ENCODE measurements around the gene ADAP1. TPM values are rescaled to one million over a fixed set of nuclear protein-coding genes. Genes with fewer than 3 reads are reported as not detected.

The ADAP1 gene
- total and polyA plus RNA-seq, 7 donors: 11.4 to 157 (median 72.6) TPM

- H3K4me1 ChIP-seq: peaks cover 0 to 16% (median 10%) of the 10 kb centered on the region in 4 donors
- peaks cover 0 to 5% (median 0%) of the 10 kb centered on the region in 4 donors for H3K36me3 ChIP-seq
- H3K27ac ChIP-seq: no peak overlapping the region
- TF ChIP-seq POLR2AphosphoS5 (IDR thresholded peaks at IDR 0.05): no peak
- TF ChIP-seq POLR2A (IDR thresholded peaks at IDR 0.05): no peak
- no peak for TF ChIP-seq CTCF (IDR thresholded peaks at IDR 0.05)
- no peak for TF ChIP-seq EP300 (IDR thresholded peaks at IDR 0.05)
- H3K4me3 ChIP-seq: no peak overlapping the region
- H3K27me3 ChIP-seq: no peaks in the 10 kb centered on the region
- 83 to 94% methylated on average over 9 of the region's 9 CpGs for WGBS, 2 donors
- H3K9me3 ChIP-seq: no peaks in the 10 kb centered on the region
- peak; percentile 48 for DNase-seq
- intact Hi-C loops (cut with DNase I): loop anchor here (5.0 kb wide), 1 partner anchor 34 kb away; the partner anchor contains the start of gene ADAP1
These were observed 36.4 kb downstream of the ADAP1 start for GRCh38 chr7:918118-918425.

- TF ChIP-seq POLR2AphosphoS5 (IDR thresholded peaks at IDR 0.05) (no peak), EP300 (IDR thresholded peaks at IDR 0.05) (no peak), POLR2A (IDR thresholded peaks at IDR 0.05) (no peak), CTCF (IDR thresholded peaks at IDR 0.05) (no peak)
These were observed 37.0 kb downstream of the ADAP1 start for GRCh38 chr7:917255-918117.

GRCh38 chr7:916291-916941 is 38.1 kb downstream of the ADAP1 start:
- DNase-seq: peak; percentile 67
- Histone ChIP-seq H3K27me3 (no peaks in the 10 kb centered on the region), H3K4me1 (peaks cover 0 to 14% (median 10%) of the 10 kb centered on the region in 4 donors), H3K27ac (no peak overlapping the region), H3K36me3 (peaks cover 0 to 5% (median 0%) of the 10 kb centered on the region in 4 donors), H3K9me3 (no peaks in the 10 kb centered on the region), H3K4me3 (no peak overlapping the region)
- WGBS, 2 donors: 16 to 58% methylated on average over 17 of the region's 17 CpGs
- TF ChIP-seq CTCF (IDR thresholded peaks at IDR 0.05) (no peak), POLR2A (IDR thresholded peaks at IDR 0.05) (no peak), EP300 (IDR thresholded peaks at IDR 0.05) (no peak), POLR2AphosphoS5 (IDR thresholded peaks at IDR 0.05) (no peak)
- intact Hi-C loops (cut with DNase I): loop anchor here (5.0 kb wide), 1 partner anchor 36 kb away; the partner anchor contains the start of gene ADAP1

More at GRCh38 chr7:917255-918117, 37.0 kb downstream of the ADAP1 start:
- H3K27ac ChIP-seq: no peak overlapping the region
- no peaks in the 10 kb centered on the region for H3K9me3 ChIP-seq
- DNase-seq: peak; percentile 52
- intact Hi-C loops (cut with DNase I): loop anchor here (5.0 kb wide), 1 partner anchor 35 kb away; the partner anchor contains the start of gene ADAP1
- peaks cover 0 to 5% (median 0%) of the 10 kb centered on the region in 4 donors for H3K36me3 ChIP-seq
- 60 to 90% methylated on average over 30 to 31 of the region's 33 CpGs for WGBS, 2 donors
- peaks cover 0 to 14% (median 10%) of the 10 kb centered on the region in 4 donors for H3K4me1 ChIP-seq
- no peak overlapping the region for H3K4me3 ChIP-seq
- H3K27me3 ChIP-seq: no peaks in the 10 kb centered on the region

GRCh38 chr7:915291-916218 is 38.9 kb downstream of the ADAP1 start:
- Histone ChIP-seq H3K27me3 (no peaks in the 10 kb centered on the region), H3K4me1 (peaks cover 0 to 15% (median 10%) of the 10 kb centered on the region in 4 donors), H3K4me3 (no peak overlapping the region), H3K27ac (no peak overlapping the region), H3K36me3 (peaks cover 0 to 5% (median 0%) of the 10 kb centered on the region in 4 donors), H3K9me3 (no peaks in the 10 kb centered on the region)
- intact Hi-C loops (cut with DNase I): loop anchor here (5.0 kb wide), 1 partner anchor 37 kb away; the partner anchor contains the start of gene ADAP1
- no peak for TF ChIP-seq EP300 (IDR thresholded peaks at IDR 0.05)
- no peak for TF ChIP-seq POLR2A (IDR thresholded peaks at IDR 0.05)
- TF ChIP-seq CTCF (IDR thresholded peaks at IDR 0.05): no peak
- no peak for TF ChIP-seq POLR2AphosphoS5 (IDR thresholded peaks at IDR 0.05)
- peak; percentile 52 for DNase-seq
- 56 to 85% methylated on average over 43 of the region's 43 CpGs for WGBS, 2 donors

Data from sigmoid colon (tissue), 7 donors.